Transverse colon (tissue), 4 donors: ENCODE results near the gene KRTAP4-6. TPM values are rescaled to one million over a fixed set of nuclear protein-coding genes. Genes with fewer than 3 reads are reported as not detected.

Experiments
- DNase-seq: peaks from one replicate; pipeline ENCODE4 v3.0.0-alpha.2; 2019
- H3K27ac ChIP-seq, 4 donors: fragments of 200-600 bp; sonication (generic); 2 replicates each; pipeline ENCODE4 v1.5.1; 2016 to 2018; ENCODE audit warnings: inconsistent platforms in 4 of 4
- H3K27me3 ChIP-seq: fragments of 200-600 bp; sonication (generic); 2 replicates; pipeline ENCODE4 v1.5.1; 2017; ENCODE audit warnings: inconsistent platforms
- H3K36me3 ChIP-seq, 4 donors: fragments of 200-600 bp; sonication (generic); 2 replicates each; pipeline ENCODE4 v1.5.1; 2017 to 2019; ENCODE audit warnings: inconsistent platforms in 4 of 4
- H3K4me1 ChIP-seq, 4 donors: fragments of 200-600 bp; sonication (generic); 2 replicates each; pipeline ENCODE4 v1.5.1; 2017 to 2020; ENCODE audit warnings: inconsistent platforms in 4 of 4
- H3K4me3 ChIP-seq, 4 donors: fragments of 200-600 bp; sonication (generic); 1 replicate in 1 of 4; 2 replicates in 3 of 4; pipeline versions ENCODE4 v1.5.1 to v1.6.1; 2017 to 2019; ENCODE audit warnings: inconsistent platforms in 4 of 4
- H3K9me3 ChIP-seq, 2 donors: fragments of 200-600 bp; sonication (generic); 2 replicates each; pipeline ENCODE4 v1.5.1; 2017 to 2019; ENCODE audit warnings: inconsistent platforms in 2 of 2
- CTCF ChIP-seq, 5 experiments: fragments of 200-600 bp in 3 of 5; fragments of 450-650 bp in 2 of 5; sonication (generic) in 3 of 5; IDR thresholded peaks; 1 replicate in 2 of 5; 2 replicates in 3 of 5; pipeline ENCODE4 v1.5.1; 2016 to 2017; ENCODE audit warnings: antibody characterized with exemption in 5 of 5, inconsistent platforms in 3 of 5, mild to moderate bottlenecking in 2 of 5, moderate library complexity in 1 of 5
- EP300 ChIP-seq: sonication (generic); formaldehyde crosslinking; IDR thresholded peaks from one replicate; pipeline ENCODE4 v1.6.1; 2017; ENCODE audit warnings: antibody characterized with exemption, low read depth
- POLR2A ChIP-seq: fragments of 450-650 bp; IDR thresholded peaks from one replicate; pipeline ENCODE4 v1.6.1; 2016; ENCODE audit warnings: antibody characterized with exemption, mild to moderate bottlenecking, moderate library complexity
- POLR2AphosphoS5 ChIP-seq, 3 donors: sonication (generic); formaldehyde crosslinking; IDR thresholded peaks; one replicate each; pipeline ENCODE4 v1.6.1; 2016; ENCODE audit warnings: antibody characterized with exemption in 3 of 3
- WGBS, 2 donors: methylation state at CpG; one replicate each; pipeline ENCODE4 v1.1.5; 2018; ENCODE audit warnings: low coverage in 1 of 2; 5-methylcytosine and 5-hydroxymethylcytosine counted together
- in situ Hi-C, 4 donors: fragments of 200-750 bp; cut with MboI; loops; one replicate each; pipeline versions ENCODE4 v1.15.0 to v1.15.1; 2017; ENCODE audit warnings: low sequenced_read_pairs in 3 of 4, low pct_ligation_motif_present in 1 of 4, low pct_unique_long_range_greater_than_20kb in 1 of 4
- intact Hi-C: fragments of 100-400 bp; cut with DNase I; formaldehyde crosslinking; loops from one replicate; pipeline ENCODE4 v1.15.1; 2023; ENCODE audit warnings: low total_unique reads
- total RNA-seq, 4 donors: library from RNA; depleted of rRNA; stranded (reverse); fragments of >200 nt; gene quantifications; one replicate each; pipeline ENCODE4 v1.1.0, GENCODE V29; 2016

Gene KRTAP4-6
- total RNA-seq, 4 donors from 2014 or later = not detected

GRCh38 chr17:41184480-41184961 lies 44.2 kb upstream of the KRTAP4-6 start, which contains the start of gene KRTAP4-1:
TSS of gene KRTAP4-1 (minus strand) at chr17:41184911. CDS start at chr17:41184854, 57 bp downstream.
- no peak for TF ChIP-seq POLR2A
- no peak for TF ChIP-seq EP300
- TF ChIP-seq CTCF (IDR thresholded peaks at IDR 0.05) = no peak
- TF ChIP-seq POLR2AphosphoS5 (IDR thresholded peaks at IDR 0.05) = no peak
- WGBS, 2 donors = 0 to 67% methylated on average over 1 to 8 of the region's 9 CpGs
- intact Hi-C loops (no loop called here), in situ Hi-C loops (no loop called here)
- no peaks in the 10 kb centered on the region for H3K36me3 ChIP-seq
- H3K9me3 ChIP-seq = no peaks in the 10 kb centered on the region
- peaks cover 19% of the 10 kb centered on the region for H3K27me3 ChIP-seq
- no peak within 1 kb of the TSS for H3K4me3 ChIP-seq
- peaks cover 0 to 13% (median 0%) of the 10 kb centered on the region in 4 donors for H3K4me1 ChIP-seq
- no peak within 1 kb of the TSS for H3K27ac ChIP-seq
- DNase-seq = no peak

- intact Hi-C loops (no loop called here), in situ Hi-C loops (no loop called here)
- H3K27ac ChIP-seq = no peak overlapping the region
- H3K27me3 ChIP-seq = peaks cover 18% of the 10 kb centered on the region
- H3K4me1 ChIP-seq = peaks cover 0 to 13% (median 0%) of the 10 kb centered on the region in 4 donors
- 79 to 100% methylated on average over 1 of the region's 1 CpG for WGBS, 2 donors
- TF ChIP-seq POLR2A (no peak), EP300 (no peak), CTCF (IDR thresholded peaks at IDR 0.05) (no peak), POLR2AphosphoS5 (IDR thresholded peaks at IDR 0.05) (no peak)
- no peaks in the 10 kb centered on the region for H3K36me3 ChIP-seq
- no peak for DNase-seq
- H3K4me3 ChIP-seq = no peak overlapping the region
- no peaks in the 10 kb centered on the region for H3K9me3 ChIP-seq
Observed at GRCh38 chr17:41178843-41179616, 38.7 kb upstream of the KRTAP4-6 start.

DNA sequence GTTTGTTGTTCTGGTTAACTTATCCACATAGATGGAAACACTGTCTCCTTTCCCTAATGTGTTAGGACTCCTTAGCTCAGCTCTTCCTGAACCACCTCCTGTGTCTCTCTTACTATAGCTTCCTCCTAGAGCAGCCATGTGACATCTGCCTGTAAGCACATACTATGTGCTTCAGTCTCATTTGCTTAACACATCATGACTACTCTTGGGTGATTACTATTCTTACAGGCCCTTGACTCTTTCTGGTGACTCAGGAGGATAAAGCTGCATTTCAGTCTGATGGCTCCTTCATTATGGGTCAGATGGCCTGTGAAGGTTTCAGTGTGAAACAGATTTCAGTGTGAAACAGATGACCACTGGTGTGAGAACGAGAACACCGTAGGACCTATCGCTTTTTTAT lies 38.0 kb upstream of the KRTAP4-6 start:
- no peak for TF ChIP-seq CTCF (IDR thresholded peaks at IDR 0.05)
- no peak for TF ChIP-seq POLR2A
- TF ChIP-seq POLR2AphosphoS5 (IDR thresholded peaks at IDR 0.05) = no peak
- TF ChIP-seq EP300 = no peak
- no peak overlapping the region for H3K27ac ChIP-seq
- no peaks in the 10 kb centered on the region for H3K9me3 ChIP-seq
- H3K27me3 ChIP-seq = peaks cover 18% of the 10 kb centered on the region
- WGBS, 2 donors = 90 to 93% methylated on average over 3 of the region's 3 CpGs
- intact Hi-C loops = no loop called here
- no peak overlapping the region for H3K4me3 ChIP-seq
- H3K36me3 ChIP-seq = no peaks in the 10 kb centered on the region
- peaks cover 0 to 12% (median 0%) of the 10 kb centered on the region in 4 donors for H3K4me1 ChIP-seq
- in situ Hi-C loops = no loop called here
- no peak for DNase-seq

- intact Hi-C loops (no loop called here), in situ Hi-C loops (no loop called here)
- no peaks in the 10 kb centered on the region for H3K36me3 ChIP-seq
- TF ChIP-seq POLR2A (no peak), CTCF (IDR thresholded peaks at IDR 0.05) (no peak), POLR2AphosphoS5 (IDR thresholded peaks at IDR 0.05) (no peak), EP300 (no peak)
- peaks cover 18% of the 10 kb centered on the region for H3K27me3 ChIP-seq
- H3K9me3 ChIP-seq = no peaks in the 10 kb centered on the region
- no peak for DNase-seq
- no peak within 1 kb of the TSS for H3K4me3 ChIP-seq
- WGBS, 2 donors = 95% methylated on average over 6 of the region's 7 CpGs; no CpG with 5 or more reads in 1 of the 2 donors
- H3K4me1 ChIP-seq = peaks cover 0 to 7% (median 0%) of the 10 kb centered on the region in 4 donors
- no peak within 1 kb of the TSS for H3K27ac ChIP-seq
Observed at GRCh38 chr17:41177727-41178271, 37.5 kb upstream of the KRTAP4-6 start, which contains the start of gene KRTAP4-2. TSS of gene KRTAP4-2 (minus strand) at chr17:41178221. CDS start at chr17:41178164, 57 bp downstream.
